ENCODE measurements around the gene ACSBG1.
A peak's percentile ranks its signal among the peaks of the same experiment; 100 is the strongest.
"Not testable (repeated sequence)": the region's sequence is repeated elsewhere in the genome, so short reads cannot be mapped to it uniquely, and the experiment has no call there.

ACSBG1 gene

GRCh38 chr15:78251136-78251535, 16.8 kb upstream of the ACSBG1 start:
- no peak for DNase-seq (ENCODE audit: low spot score)

- no peak for DNase-seq (ENCODE audit: low spot score)
Measured at GRCh38 chr15:78249131-78249530, 14.8 kb upstream of the ACSBG1 start.

- DNase-seq (ENCODE audit: low spot score): no peak
Measured at GRCh38 chr15:78247911-78248310, 13.5 kb upstream of the ACSBG1 start.

- not testable (repeated sequence) for DNase-seq (ENCODE audit: low spot score)
Measured at GRCh38 chr15:78245976-78246620, 11.7 kb upstream of the ACSBG1 start.

- DNase-seq (ENCODE audit: low spot score): not testable (repeated sequence)
Measured at GRCh38 chr15:78245392-78245791, 11.0 kb upstream of the ACSBG1 start.

- DNase-seq (ENCODE audit: low spot score): no peak
Measured at GRCh38 chr15:78244893-78245292, 10.5 kb upstream of the ACSBG1 start.

GRCh38 chr15:78244101-78244500, 9.7 kb upstream of the ACSBG1 start:
- no peak for DNase-seq (ENCODE audit: low spot score)

GRCh38 chr15:78243491-78243941, 9.2 kb upstream of the ACSBG1 start:
- DNase-seq (ENCODE audit: low spot score): peak; percentile 78

GRCh38 chr15:78243058-78243457, 8.7 kb upstream of the ACSBG1 start:
- no peak for DNase-seq (ENCODE audit: low spot score)

- peak; percentile 52 for DNase-seq (ENCODE audit: low spot score)
Measured at GRCh38 chr15:78242128-78242527, 7.8 kb upstream of the ACSBG1 start.

GRCh38 chr15:78241017-78241416, 6.7 kb upstream of the ACSBG1 start:
- peak; percentile 90 for DNase-seq (ENCODE audit: low spot score)

- no peak for DNase-seq (ENCODE audit: low spot score)
Measured at GRCh38 chr15:78239811-78240210, 5.4 kb upstream of the ACSBG1 start.

GRCh38 chr15:78237146-78237545, 2.8 kb upstream of the ACSBG1 start:
- DNase-seq (ENCODE audit: low spot score): no peak

GRCh38 chr15:78236491-78236890, 2.1 kb upstream of the ACSBG1 start:
- DNase-seq (ENCODE audit: low spot score): no peak

- DNase-seq (ENCODE audit: low spot score): no peak
Measured at GRCh38 chr15:78233496-78233895, 869 bp downstream of the ACSBG1 start.

GRCh38 chr15:78232951-78233350, 1.4 kb downstream of the ACSBG1 start:
- no peak for DNase-seq (ENCODE audit: low spot score)

GRCh38 chr15:78229431-78230406, 4.6 kb downstream of the ACSBG1 start:
- DNase-seq (ENCODE audit: low spot score): no peak

GRCh38 chr15:78228356-78228996, 5.9 kb downstream of the ACSBG1 start:
- no peak for DNase-seq (ENCODE audit: low spot score)

- DNase-seq (ENCODE audit: low spot score): no peak
Measured at GRCh38 chr15:78225783-78226541, 8.4 kb downstream of the ACSBG1 start.

- no peak for DNase-seq (ENCODE audit: low spot score)
Measured at GRCh38 chr15:78224023-78224411, 10.3 kb downstream of the ACSBG1 start.

GRCh38 chr15:78223396-78224022, 10.9 kb downstream of the ACSBG1 start:
- DNase-seq (ENCODE audit: low spot score): no peak
